HepG2 (cell line): ENCODE measurements around the gene PRPSAP1. TPM values are rescaled to one million over a fixed set of nuclear protein-coding genes. Genes with fewer than 3 reads are reported as not detected.

Experiments used
- HMGA1 ChIP-seq: sonication (generic); formaldehyde crosslinking; conservative IDR thresholded peaks from 2 replicates; pipeline ENCODE4 v1.4.0; 2020; ENCODE audit warnings: missing genetic modification reagents
- KLF9 ChIP-seq: IDR thresholded peaks from 2 replicates; pipeline ENCODE4 v1.6.1; 2016; ENCODE audit warnings: low read depth
- MTERF4 ChIP-seq: sonication (generic); formaldehyde crosslinking; IDR thresholded peaks from 2 replicates; pipeline ENCODE4 v1.8.0; 2023; ENCODE audit warnings: mild to moderate bottlenecking, missing genetic modification reagents
- MTF2 ChIP-seq: sonication (generic); formaldehyde crosslinking; IDR thresholded peaks from 2 replicates; pipeline ENCODE4 v1.5.0; 2020; ENCODE audit warnings: missing genetic modification reagents, borderline replicate concordance
- NONO ChIP-seq, 2 experiments: fragments of 450-650 bp in 1 of 2; sonication (generic) in 1 of 2; formaldehyde crosslinking in 1 of 2; IDR thresholded peaks in 1 of 2; conservative IDR thresholded peaks in 1 of 2; 2 replicates each; pipeline versions ENCODE4 v1.6.1 to v1.8.0; 2017 to 2022; ENCODE audit warnings: mild to moderate bottlenecking in 1 of 2, missing genetic modification reagents in 1 of 2, moderate library complexity in 1 of 2
- NR2F2 ChIP-seq: IDR thresholded peaks from 2 replicates; pipeline ENCODE4 v1.6.1; 2012; ENCODE audit warnings: low read depth, inconsistent platforms, borderline replicate concordance
- PREB ChIP-seq: sonication (generic); formaldehyde crosslinking; IDR thresholded peaks from 2 replicates; pipeline ENCODE4 v1.4.0; 2020; ENCODE audit warnings: missing genetic modification reagents
- RFX3 ChIP-seq: IDR thresholded peaks from 2 replicates; pipeline ENCODE4 v1.6.1; 2016; ENCODE audit warnings: missing biosample characterization, missing genetic modification reagents
- SAFB2 ChIP-seq: sonication (generic); formaldehyde crosslinking; IDR thresholded peaks from 2 replicates; pipeline ENCODE4 v1.5.1; 2020; ENCODE audit warnings: missing genetic modification reagents, low read depth, mild to moderate bottlenecking, borderline replicate concordance
- SRSF1 ChIP-seq: fragments of 200-400 bp; formaldehyde crosslinking; optimal IDR thresholded peaks from 2 replicates; pipeline ENCODE3; 2017; ENCODE audit warnings: mild to moderate bottlenecking, low read depth, low read length, moderate library complexity
- TIGD3 ChIP-seq: sonication (generic); formaldehyde crosslinking; IDR thresholded peaks from 2 replicates; pipeline ENCODE4 v1.5.1; 2020; ENCODE audit warnings: mild to moderate bottlenecking, missing genetic modification reagents, borderline replicate concordance
- YEATS2 ChIP-seq: sonication (generic); formaldehyde crosslinking; IDR thresholded peaks from 2 replicates; pipeline ENCODE4 v1.4.0; 2020; ENCODE audit warnings: missing genetic modification reagents, borderline replicate concordance
- ZBTB14 ChIP-seq: sonication (generic); formaldehyde crosslinking; IDR thresholded peaks from 2 replicates; pipeline ENCODE4 v1.4.0; 2020; ENCODE audit warnings: missing genetic modification reagents
- ZBTB46 ChIP-seq: sonication (generic); formaldehyde crosslinking; IDR thresholded peaks from 2 replicates; pipeline ENCODE4 v1.4.0; 2020; ENCODE audit warnings: mild to moderate bottlenecking, missing genetic modification reagents, borderline replicate concordance
- ZFP36 ChIP-seq: fragments of 150-350 bp; IDR thresholded peaks from 2 replicates; pipeline ENCODE4 v1.6.1; 2018; ENCODE audit warnings: borderline replicate concordance, low read length, low read depth; ENCODE audit not compliant: partially characterized antibody
- ZMYM2 ChIP-seq: sonication (generic); formaldehyde crosslinking; IDR thresholded peaks from 2 replicates; pipeline ENCODE4 v1.8.0; 2022; ENCODE audit warnings: mild to moderate bottlenecking, missing genetic modification reagents
- ZNF17 ChIP-seq: sonication (generic); formaldehyde crosslinking; IDR thresholded peaks from 2 replicates; pipeline ENCODE4 v1.5.0; 2020; ENCODE audit warnings: mild to moderate bottlenecking, missing genetic modification reagents
- ZNF383 ChIP-seq: sonication (generic); formaldehyde crosslinking; IDR thresholded peaks from 2 replicates; pipeline ENCODE4 v1.4.0; 2020; ENCODE audit warnings: missing genetic modification reagents, mild to moderate bottlenecking, borderline replicate concordance
- ZNF512 ChIP-seq: sonication (generic); formaldehyde crosslinking; IDR thresholded peaks from 2 replicates; pipeline ENCODE4 v1.4.0; 2020; ENCODE audit warnings: mild to moderate bottlenecking, missing genetic modification reagents
- ZNF556 ChIP-seq: sonication (generic); formaldehyde crosslinking; IDR thresholded peaks from 2 replicates; pipeline ENCODE4 v1.4.0; 2020; ENCODE audit warnings: mild to moderate bottlenecking, missing genetic modification reagents, borderline replicate concordance
- ZNF629 ChIP-seq: sonication (generic); formaldehyde crosslinking; conservative IDR thresholded peaks from 2 replicates; pipeline ENCODE4 v1.5.0; 2020; ENCODE audit warnings: missing genetic modification reagents
- polyA plus RNA-seq, 8 experiments: library from polyadenylated mRNA; depleted of rRNA in 3 of 8; stranded (reverse) in 7 of 8; unstranded in 1 of 8; fragments of >200 nt; fragmentation: Illumina TruSeq in 4 of 8; extraction: Trizol in 4 of 8; gene quantifications; 2 replicates each; pipeline versions ENCODE4 v1.2.1 to v1.2.3, GENCODE V29; 2011 to 2016; ENCODE audit warnings: low read depth in 4 of 8, missing spikeins in 1 of 8, mixed read lengths in 1 of 8; ENCODE audit not compliant: insufficient read depth in 1 of 8
- total RNA-seq, 5 experiments: library from RNA; depleted of rRNA; stranded (reverse); fragments of >200 nt; fragmentation: Illumina TruSeq; extraction: Trizol; gene quantifications; 2 replicates each; pipeline ENCODE4 v1.2.3, GENCODE V29; 2016; ENCODE audit warnings: low read depth in 1 of 5

Gene PRPSAP1
- total and polyA plus RNA-seq, 2 of the 13 experiments (the other 11 are each of a cell fraction or from before 2014, with no cell fraction given), result 91.1 to 314 TPM

- TF ChIP-seq SRSF1 (no peak), NR2F2 (no peak; the same call in 1 of the 2 replicates), HMGA1 (CRISPR knock-in tag) (no peak), ZNF556 (CRISPR knock-in tag) (no peak), TIGD3 (CRISPR knock-in tag) (no peak), ZBTB14 (CRISPR knock-in tag) (no peak), NONO (IDR thresholded peaks at IDR 0.05) (no peak), NONO (CRISPR knock-in tag; conservative IDR thresholded peaks at IDR 0.05) (peak; percentile 44; the same call in 1 of the 2 replicates), ZNF17 (CRISPR knock-in tag) (no peak), ZFP36 (no peak), MTERF4 (CRISPR knock-in tag) (no peak), YEATS2 (CRISPR knock-in tag) (no peak), ZNF629 (CRISPR knock-in tag) (no peak), ZNF512 (CRISPR knock-in tag) (no peak), PREB (CRISPR knock-in tag) (no peak), MTF2 (CRISPR knock-in tag) (no peak), KLF9 (CRISPR knock-in tag) (no peak), ZBTB46 (CRISPR knock-in tag) (no peak), ZMYM2 (no peak), SAFB2 (CRISPR knock-in tag) (no peak), RFX3 (CRISPR knock-in tag) (no peak), ZNF383 (CRISPR knock-in tag) (no peak)
These were observed 33.5 kb upstream of the PRPSAP1 start (continued) for GRCh38 chr17:76386966-76387765.
